Retinal pigment epithelial cell (primary cell): ENCODE measurements around the gene PDCD1.
"Not testable (repeated sequence)": the region's sequence is repeated elsewhere in the genome, so short reads cannot be mapped to it uniquely, and the experiment has no call there.

Source experiments
- DNase-seq: peaks from one replicate; pipeline ENCODE4 v3.0.0-alpha.2; 2010; ENCODE audit warnings: low read depth
- H3K4me3 ChIP-seq: 2 replicates; pipeline ENCODE4 v1.5.1; 2011; ENCODE audit warnings: mild to moderate bottlenecking, low read length, control low read depth, moderate library complexity
- TF ChIP-seq, protein P1 (sequence below): conservative IDR thresholded peaks from 2 replicates; pipeline ENCODE4 v1.5.1; 2011; ENCODE audit warnings: low read depth, low read length, control low read depth, inconsistent platforms

Gene PDCD1

DNA sequence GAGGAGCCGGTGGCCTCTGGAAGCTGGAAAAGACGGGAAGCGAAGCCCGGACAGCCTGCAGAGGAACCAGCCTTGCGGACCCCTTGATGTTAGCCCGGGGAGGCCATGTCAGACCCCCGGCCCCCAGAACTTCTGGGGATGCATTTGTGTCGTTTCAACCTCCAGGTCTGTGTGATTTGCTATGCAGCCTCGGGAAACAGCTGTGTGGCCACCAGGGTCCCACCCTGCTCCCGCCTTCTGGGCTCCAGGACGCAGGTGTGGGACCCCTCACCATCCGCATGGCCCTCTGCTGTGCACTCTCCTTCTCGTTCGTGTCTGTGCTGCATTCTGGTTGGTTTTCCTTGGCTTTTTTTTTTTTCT lies 36.5 kb downstream of the PDCD1 start:
- H3K4me3 ChIP-seq, result no peak overlapping the region
- no peak for DNase-seq
- TF ChIP-seq, protein P1, sequence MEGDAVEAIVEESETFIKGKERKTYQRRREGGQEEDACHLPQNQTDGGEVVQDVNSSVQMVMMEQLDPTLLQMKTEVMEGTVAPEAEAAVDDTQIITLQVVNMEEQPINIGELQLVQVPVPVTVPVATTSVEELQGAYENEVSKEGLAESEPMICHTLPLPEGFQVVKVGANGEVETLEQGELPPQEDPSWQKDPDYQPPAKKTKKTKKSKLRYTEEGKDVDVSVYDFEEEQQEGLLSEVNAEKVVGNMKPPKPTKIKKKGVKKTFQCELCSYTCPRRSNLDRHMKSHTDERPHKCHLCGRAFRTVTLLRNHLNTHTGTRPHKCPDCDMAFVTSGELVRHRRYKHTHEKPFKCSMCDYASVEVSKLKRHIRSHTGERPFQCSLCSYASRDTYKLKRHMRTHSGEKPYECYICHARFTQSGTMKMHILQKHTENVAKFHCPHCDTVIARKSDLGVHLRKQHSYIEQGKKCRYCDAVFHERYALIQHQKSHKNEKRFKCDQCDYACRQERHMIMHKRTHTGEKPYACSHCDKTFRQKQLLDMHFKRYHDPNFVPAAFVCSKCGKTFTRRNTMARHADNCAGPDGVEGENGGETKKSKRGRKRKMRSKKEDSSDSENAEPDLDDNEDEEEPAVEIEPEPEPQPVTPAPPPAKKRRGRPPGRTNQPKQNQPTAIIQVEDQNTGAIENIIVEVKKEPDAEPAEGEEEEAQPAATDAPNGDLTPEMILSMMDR, result no peak

DNA sequence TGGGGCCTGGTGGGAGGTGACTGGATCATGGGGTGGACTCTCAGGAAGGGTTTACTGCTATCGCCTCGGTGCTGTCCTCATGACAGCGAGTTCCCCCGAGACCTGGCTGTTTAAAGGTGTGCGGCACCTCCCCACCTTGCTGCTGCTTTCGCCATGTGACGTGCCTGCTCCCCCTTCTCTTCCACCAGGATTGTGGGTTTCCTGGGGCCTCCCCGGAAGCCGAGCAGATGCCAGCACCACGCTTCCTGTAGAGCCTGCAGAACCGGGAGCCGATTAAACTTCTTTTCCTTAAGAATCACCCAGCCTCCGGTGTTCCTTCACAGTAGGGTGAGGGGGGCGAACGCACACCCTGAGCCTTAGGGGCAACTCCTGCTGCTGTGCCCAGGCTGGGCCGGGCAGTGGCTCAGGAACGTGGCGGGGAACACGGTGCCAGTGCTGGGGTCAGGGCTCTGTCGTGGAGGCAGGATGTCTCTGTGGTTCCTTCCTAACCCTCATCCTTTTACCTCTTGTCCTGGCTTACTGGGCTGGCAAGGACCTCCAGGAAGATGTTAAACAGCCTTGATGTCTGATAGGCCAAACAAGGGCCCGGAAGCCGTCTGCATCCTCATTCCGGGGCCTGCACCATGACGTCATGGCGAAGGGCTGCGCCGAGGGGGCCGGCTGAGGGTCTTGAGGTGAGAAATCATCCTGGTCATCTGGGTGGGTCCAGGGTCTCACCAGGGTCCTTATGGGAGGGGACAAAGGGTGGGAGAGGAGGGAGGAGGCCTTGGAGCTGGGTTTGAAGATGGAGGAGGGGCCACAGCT lies 37.0 kb downstream of the PDCD1 start:
- no peak overlapping the region for H3K4me3 ChIP-seq
- no peak for DNase-seq
- TF ChIP-seq, protein P1, result no peak

DNA sequence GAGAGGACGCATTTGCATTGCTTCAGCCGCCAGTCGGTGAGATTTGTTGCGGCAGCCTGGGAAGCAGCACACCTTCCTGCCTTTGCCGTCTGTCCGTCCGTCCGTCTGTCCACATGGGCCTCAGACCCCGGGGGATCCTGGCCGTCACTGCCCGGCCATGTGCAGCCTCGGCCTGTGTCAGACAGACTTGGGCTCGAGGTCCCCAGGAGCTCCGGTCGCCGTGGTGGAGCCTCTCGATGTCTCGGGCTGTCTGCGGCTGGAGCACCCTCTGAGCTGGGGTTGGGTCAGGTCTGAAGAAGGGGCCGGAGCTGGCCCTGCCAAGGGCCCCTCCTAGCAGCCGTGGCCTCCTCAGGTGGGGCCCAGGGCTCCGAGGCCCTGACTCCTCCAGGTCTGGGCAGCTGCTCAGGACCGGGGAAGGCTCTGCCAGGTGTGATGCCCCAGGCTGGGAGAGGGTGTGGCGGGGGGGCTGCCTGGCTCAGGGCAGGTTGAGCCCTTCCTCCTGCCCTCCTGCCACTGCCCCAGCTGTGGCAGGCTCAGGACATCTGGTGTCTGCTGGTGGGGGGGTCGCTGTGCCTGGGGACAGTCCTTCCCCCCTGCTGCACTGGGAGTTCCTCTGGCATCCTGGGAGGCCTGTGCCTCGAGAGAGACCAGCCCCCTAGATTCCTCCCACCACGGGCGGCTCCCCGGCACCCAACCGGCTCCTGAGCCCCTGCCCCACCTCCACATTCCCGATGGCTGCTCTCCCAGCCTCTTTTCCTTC lies 37.9 kb downstream of the PDCD1 start:
- TF ChIP-seq, protein P1, result no peak
- H3K4me3 ChIP-seq, result no peak overlapping the region
- no peak for DNase-seq

DNA sequence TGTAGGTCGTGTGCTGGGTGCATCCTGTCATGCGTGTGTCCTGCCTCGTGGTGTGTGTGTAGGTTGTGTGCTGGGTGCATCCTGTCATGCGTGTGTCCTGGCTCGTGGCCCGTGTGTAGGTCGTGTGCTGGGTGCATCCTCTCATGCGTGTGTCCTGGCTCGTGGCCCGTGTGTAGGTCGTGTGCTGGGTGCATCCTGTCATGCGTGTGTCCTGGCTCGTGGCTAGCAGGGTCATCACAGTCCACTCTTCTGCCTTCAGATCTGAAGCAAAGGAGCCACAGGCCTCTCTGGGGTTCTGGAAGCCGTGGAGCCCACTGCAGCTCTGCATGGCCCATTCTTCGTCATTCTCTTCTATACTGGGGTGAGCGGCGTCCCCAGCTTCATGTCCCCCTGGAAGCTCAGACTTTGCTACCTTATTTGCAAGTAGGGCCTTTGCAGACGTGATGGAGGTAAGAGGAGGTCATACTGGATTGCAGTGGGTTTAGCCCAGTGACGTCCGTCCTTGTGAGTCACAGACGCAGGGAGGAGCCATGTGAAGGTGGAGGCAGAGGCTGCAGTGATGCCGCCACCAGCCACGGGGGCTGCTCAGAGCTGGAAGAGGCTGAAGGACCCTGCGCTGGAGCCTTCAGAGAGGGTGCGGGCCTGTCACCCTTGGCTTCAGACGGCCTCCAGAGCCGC lies 38.6 kb downstream of the PDCD1 start:
- DNase-seq, result not testable (repeated sequence)

DNA sequence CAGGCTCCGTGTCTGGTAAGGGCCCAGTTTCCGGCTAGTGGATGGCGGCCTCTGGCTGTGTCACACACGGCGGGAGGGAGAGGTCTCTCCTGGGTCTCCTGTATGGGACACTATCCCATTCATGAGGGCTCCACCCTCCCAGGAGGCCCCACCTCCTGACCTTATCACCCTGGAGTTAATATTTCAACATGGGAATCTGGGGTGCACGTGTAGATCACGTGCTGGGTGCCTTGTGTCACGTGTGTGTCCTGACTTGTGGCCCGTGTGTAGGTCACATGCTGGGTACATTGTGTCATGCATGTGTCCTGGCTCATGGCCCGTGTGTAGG lies 39.8 kb downstream of the PDCD1 start:
- DNase-seq, result no peak
- TF ChIP-seq, protein P1, result no peak
- H3K4me3 ChIP-seq, result no peak overlapping the region

More for the DNA sequence above, 38.6 kb downstream of the PDCD1 start:
- H3K4me3 ChIP-seq, result not testable (repeated sequence)

DNA sequence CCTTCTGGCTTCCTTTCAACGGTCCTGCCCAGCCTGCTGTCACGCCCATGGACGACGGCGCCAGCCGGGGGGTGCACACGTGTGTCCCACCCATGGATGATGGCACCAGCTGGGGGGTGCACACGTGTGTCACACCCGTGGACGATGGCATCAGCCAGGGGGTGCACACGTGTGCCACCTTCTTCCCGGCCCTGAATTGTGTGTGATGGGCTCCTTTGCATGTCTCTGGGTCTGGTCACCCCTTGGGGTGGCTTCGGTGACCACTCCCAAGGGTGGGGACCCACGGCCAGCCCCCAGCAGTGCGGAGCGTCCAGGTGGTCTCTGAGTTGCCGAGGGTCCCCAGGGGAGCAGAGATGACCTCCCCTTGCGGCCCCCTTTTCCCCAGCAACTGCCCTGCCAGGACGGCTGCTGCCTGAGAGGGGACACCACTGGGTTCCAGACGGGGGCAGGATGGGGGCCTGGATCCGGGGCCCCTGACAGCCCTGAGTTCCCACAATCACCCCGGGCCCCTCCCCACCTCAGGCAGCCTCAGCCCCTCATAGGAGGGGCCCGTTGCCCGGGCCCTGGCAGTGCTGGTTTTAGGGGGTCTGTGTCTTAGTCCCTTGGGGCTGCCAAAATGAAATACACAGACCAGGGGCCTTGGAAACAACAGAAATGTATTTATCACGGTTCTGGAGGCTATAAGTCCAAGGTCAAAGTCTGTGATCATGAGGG lies 40.3 kb downstream of the PDCD1 start:
- no peak for DNase-seq
- TF ChIP-seq, protein P1, result no peak
- no peak overlapping the region for H3K4me3 ChIP-seq

DNA sequence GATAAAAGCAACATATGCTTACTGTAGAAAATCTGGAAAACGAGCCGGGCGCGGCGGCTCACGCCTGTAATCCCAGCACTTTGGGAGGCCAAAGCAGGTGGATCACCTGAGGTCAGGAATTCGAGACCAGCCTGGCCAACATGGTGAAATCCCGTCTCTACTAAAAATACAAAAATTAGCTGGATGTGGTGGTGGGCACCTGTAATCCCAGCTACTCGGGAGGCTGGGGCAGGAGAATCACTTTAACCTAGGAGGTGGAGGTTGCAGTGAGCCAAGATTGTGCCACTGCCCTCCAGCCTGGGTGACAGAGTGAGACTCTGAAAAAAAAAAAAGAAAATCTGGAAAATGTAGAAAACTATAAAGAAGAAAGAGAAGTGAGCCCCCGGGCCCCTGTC lies 40.9 kb downstream of the PDCD1 start:
- H3K4me3 ChIP-seq, DNase-seq: not testable (repeated sequence)
